ENCODE results near the gene C1QB.
"Not testable (repeated sequence)": the region's sequence is repeated elsewhere in the genome, so short reads cannot be mapped to it uniquely, and the experiment has no call there.

C1QB gene

GRCh38 chr1:22699681-22700520, 46.9 kb downstream of the C1QB start:
- DNase-seq (ENCODE audit: low spot score), result no peak

- DNase-seq (ENCODE audit: low spot score), result no peak
Observed at GRCh38 chr1:22702296-22703085, 49.5 kb downstream of the C1QB start.

- DNase-seq (ENCODE audit: low spot score), result peak; percentile 51
Observed at GRCh38 chr1:22704440-22705067, 51.5 kb downstream of the C1QB start.

GRCh38 chr1:22705586-22705985, 52.5 kb downstream of the C1QB start:
- DNase-seq (ENCODE audit: low spot score), result no peak

DNA sequence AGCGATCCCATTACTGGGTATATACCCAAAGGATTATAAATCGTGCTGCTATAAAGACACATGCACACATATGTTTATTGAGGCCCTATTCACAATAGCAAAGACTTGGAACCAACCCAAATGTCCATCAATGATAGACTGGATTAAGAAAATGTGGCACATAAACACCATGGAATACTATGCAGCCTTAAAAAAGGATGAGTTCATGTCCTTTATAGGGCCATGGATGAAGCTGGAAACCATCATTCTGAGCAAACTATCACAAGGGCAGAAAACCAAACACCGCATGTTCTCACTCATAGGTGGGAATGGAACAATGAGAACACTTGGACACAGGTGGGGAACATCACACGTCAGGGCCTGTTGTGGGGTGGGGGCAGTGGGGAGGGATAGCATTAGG, 53.1 kb downstream of the C1QB start:
- DNase-seq (ENCODE audit: low spot score), result not testable (repeated sequence)

GRCh38 chr1:22708777-22709176, 55.7 kb downstream of the C1QB start:
- no peak for DNase-seq (ENCODE audit: low spot score)

GRCh38 chr1:22709227-22709626, 56.2 kb downstream of the C1QB start:
- DNase-seq (ENCODE audit: low spot score), result no peak

GRCh38 chr1:22709891-22710700, 57.1 kb downstream of the C1QB start:
- no peak for DNase-seq (ENCODE audit: low spot score)

DNA sequence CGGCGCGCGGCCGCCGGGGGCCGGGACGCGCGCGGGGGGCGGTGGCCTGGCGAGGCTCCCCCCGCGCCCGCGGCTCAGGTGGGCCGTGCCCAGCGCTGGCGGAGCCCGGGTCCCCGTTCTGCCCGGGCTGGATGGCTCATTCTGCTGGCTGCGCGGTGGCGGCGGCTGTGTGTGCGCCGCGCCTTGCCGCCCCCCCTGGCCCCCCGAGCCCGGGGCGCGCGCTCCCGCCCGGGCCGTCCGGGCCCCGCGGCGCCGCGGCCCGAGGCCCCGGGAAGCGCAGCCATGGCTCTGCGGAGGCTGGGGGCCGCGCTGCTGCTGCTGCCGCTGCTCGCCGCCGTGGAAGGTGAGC, 57.6 kb downstream of the C1QB start, which contains the start of gene EPHB2:
Gene EPHB2, plus strand, starts transcription at position 139 of the 349 bp plus-strand sequence. Its CDS starts 144 bp downstream, at position 283.
- no peak for DNase-seq (ENCODE audit: low spot score)

- no peak for DNase-seq (ENCODE audit: low spot score)
Observed at GRCh38 chr1:22711071-22711470, 58.0 kb downstream of the C1QB start.

Data from hematopoietic multipotent progenitor cell treated with erythropoietin and hydrocortisone succinate and interleukin-3 and kit ligand, for 17 days (in vitro differentiated cells).